Measurements from ENCODE around the gene GABRR1.
"Not testable (repeated sequence)": the region's sequence is repeated elsewhere in the genome, so short reads cannot be mapped to it uniquely, and the experiment has no call there.

DNA sequence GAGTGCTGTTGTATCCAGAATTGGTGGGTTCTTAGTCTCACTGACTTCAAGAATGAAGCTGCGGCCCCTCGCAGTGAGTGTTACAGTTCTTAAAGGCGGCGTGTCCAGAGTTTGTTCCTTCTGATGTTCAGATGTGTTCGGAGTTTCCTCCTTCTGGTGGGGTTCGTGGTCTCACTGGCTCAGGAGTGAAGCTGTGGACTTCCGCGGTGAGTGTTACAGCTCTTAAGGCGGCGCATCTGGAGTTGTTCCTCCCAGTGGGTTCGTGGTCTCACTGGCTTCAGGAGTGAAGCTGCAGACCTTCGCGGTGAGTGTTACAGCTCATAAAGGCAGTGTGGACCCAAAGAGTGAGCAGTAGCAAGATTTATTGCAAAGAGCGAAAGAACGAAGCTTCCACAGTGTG, 16.4 kb upstream of the GABRR1 start:
- TF ChIP-seq POLR2A, CTCF (IDR thresholded peaks at IDR 0.05): not testable (repeated sequence)

Measured in vagina (tissue), 2 donors.